Activated gamma-delta T cell treated with Interleukin-2 at 50 U/mL for 16 hours (primary cell): Measurements from ENCODE around the gene GJA1.

ENCODE experiments used
- DNase-seq: peaks from one replicate; pipeline ENCODE4 v3.0.0-alpha.2; 2020

Gene GJA1

GRCh38 chr6:121492536-121492935 is 57.1 kb downstream of the GJA1 start:
- no peak for DNase-seq

- DNase-seq: no peak
Observed at GRCh38 chr6:121497970-121498375, 62.5 kb downstream of the GJA1 start.

- DNase-seq: no peak
Observed at GRCh38 chr6:121498481-121499276, 63.2 kb downstream of the GJA1 start.
